Myocyte (in vitro differentiated cells): ENCODE measurements around the gene PRR20E. TPM values are rescaled to one million over a fixed set of nuclear protein-coding genes. Genes with fewer than 3 reads are reported as not detected.
"Not testable (repeated sequence)": the region's sequence is repeated elsewhere in the genome, so short reads cannot be mapped to it uniquely, and the experiment has no call there.

Experiments
- DNase-seq: peaks from one replicate; pipeline ENCODE4 v3.0.0-alpha.2; 2012; ENCODE audit warnings: low read depth
- polyA plus RNA-seq: library from polyadenylated mRNA; unstranded; fragments of >200 nt; gene quantifications from one replicate; pipeline ENCODE4 v1.2.1, GENCODE V29; 2012; ENCODE audit warnings: missing spikeins
- total RNA-seq: library from RNA; depleted of rRNA; stranded (reverse); fragments of >200 nt; gene quantifications from 2 replicates; pipeline ENCODE4 v1.2.3, GENCODE V29; 2014

PRR20E gene
- not detected in 2 replicates for total RNA-seq
- not detected for polyA plus RNA-seq

DNA sequence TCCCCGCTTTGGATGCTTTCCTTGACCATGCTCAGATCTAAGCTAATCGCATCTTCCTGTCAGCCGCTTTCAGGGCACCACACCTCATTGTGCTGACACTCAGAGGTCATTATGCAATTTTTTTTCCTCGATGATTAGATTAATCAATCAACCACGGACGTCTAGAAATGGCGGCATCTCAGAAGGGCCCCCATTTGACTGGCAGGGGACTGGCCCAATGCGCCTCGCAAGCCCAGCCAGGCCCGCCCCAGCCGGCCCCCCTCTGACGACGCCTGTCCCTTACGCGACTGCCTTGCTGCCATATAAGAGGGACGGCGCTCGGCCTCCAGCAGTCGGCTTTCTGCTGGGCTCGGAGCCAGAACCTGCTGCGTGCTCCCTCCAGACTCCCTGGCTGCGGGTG, at the start of gene PRR20E:
Gene PRR20E (plus strand): TSS at position 301 of the 400 bp plus-strand sequence. CDS start 387 bp downstream, outside the sequence.
- DNase-seq = not testable (repeated sequence)

GRCh38 chr13:57123681-57124080, 43.3 kb upstream of the PRR20E start:
- DNase-seq = peak; percentile 64

- no peak for DNase-seq
Observed at GRCh38 chr13:57128909-57129308, 38.1 kb upstream of the PRR20E start.

DNA sequence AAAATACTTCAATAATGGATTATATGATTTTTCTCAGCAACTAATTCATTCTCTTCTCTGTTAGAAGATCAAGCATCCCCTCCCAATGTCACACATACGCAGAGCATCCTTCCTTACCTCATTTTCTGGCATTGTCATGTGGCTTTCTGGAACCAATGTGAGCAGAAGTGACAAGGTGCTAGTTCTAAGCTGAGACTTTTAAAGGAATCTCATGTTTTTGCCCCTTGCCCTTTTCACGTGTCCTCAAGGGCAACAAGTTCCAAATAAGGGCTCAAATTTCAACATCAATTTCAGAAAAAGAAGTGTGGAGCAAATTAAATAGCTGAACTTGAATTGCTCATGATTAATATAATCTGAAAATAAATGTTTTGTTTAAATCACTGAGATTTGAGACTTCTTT, 30.9 kb upstream of the PRR20E start:
- DNase-seq = no peak

- no peak for DNase-seq
Observed at GRCh38 chr13:57137585-57137984, 29.4 kb upstream of the PRR20E start.

DNA sequence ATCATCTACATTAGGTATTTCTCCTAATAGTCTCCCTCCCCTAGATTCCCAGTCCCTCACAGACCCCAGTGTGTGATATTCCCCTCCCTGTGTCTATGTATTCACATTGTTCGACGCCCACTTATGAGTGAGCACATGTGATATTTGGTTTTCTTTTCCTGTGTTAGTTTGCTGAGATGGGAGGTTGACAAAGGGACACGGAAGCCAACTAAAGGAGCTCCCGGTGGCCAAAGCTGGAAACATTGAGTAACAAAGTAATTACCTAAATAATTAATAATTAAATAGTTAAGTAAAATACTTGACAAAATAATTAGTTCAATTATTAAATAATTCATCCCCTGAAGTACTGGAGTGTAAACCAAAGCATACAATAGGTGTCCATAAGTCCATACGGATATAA, 28.0 kb upstream of the PRR20E start:
- no peak for DNase-seq

- DNase-seq = not testable (repeated sequence)
Observed at GRCh38 chr13:57139781-57140180, 27.2 kb upstream of the PRR20E start.

DNA sequence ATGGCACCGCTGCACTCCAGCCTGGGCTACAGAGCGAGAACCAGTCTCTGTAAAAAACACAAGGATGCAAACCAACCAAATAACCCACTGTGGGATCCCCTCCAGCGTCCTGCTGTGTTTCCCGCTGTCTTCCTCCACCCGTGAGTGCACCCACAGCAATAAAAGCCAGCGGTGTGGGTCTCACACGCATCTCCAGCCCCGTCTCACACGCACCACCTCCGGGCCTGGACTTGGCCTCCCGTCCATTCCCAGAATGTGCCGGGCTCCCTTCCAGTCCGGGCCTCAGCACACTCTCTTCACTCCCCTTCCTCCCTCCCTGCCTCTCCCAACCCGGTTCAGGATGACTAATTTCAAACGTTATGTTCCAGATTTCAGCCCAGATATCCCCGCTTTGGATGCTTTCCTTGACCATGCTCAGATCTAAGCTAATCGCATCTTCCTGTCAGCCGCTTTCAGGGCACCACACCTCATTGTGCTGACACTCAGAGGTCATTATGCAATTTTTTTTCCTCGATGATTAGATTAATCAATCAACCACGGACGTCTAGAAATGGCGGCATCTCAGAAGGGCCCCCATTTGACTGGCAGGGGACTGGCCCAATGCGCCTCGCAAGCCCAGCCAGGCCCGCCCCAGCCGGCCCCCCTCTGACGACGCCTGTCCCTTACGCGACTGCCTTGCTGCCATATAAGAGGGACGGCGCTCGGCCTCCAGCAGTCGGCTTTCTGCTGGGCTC, 26.6 kb upstream of the PRR20E start, which contains the start of gene PRR20A:
Gene PRR20A (plus strand): TSS at position 684 of the 734 bp plus-strand sequence. CDS start 387 bp downstream, outside the sequence.
- DNase-seq = not testable (repeated sequence)

- DNase-seq = not testable (repeated sequence)
Observed at GRCh38 chr13:57147188-57147587, 19.8 kb upstream of the PRR20E start, which contains the start of gene PRR20B. Gene PRR20B, plus strand, starts transcription at chr13:57147488. Its CDS starts 387 bp downstream, at chr13:57147875.

GRCh38 chr13:57148106-57148505, 18.9 kb upstream of the PRR20E start:
- not testable (repeated sequence) for DNase-seq

DNA sequence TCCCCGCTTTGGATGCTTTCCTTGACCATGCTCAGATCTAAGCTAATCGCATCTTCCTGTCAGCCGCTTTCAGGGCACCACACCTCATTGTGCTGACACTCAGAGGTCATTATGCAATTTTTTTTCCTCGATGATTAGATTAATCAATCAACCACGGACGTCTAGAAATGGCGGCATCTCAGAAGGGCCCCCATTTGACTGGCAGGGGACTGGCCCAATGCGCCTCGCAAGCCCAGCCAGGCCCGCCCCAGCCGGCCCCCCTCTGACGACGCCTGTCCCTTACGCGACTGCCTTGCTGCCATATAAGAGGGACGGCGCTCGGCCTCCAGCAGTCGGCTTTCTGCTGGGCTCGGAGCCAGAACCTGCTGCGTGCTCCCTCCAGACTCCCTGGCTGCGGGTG, 13.2 kb upstream of the PRR20E start, which contains the start of gene PRR20C:
Gene PRR20C (plus strand): TSS at position 301 of the 400 bp plus-strand sequence. CDS start 387 bp downstream, outside the sequence.
- DNase-seq = not testable (repeated sequence)

- DNase-seq = not testable (repeated sequence)
Observed at GRCh38 chr13:57160332-57160731, 6.7 kb upstream of the PRR20E start, which contains the start of gene PRR20D. Gene PRR20D, plus strand, starts transcription at chr13:57160632. Its CDS starts 387 bp downstream, at chr13:57161019.

DNA sequence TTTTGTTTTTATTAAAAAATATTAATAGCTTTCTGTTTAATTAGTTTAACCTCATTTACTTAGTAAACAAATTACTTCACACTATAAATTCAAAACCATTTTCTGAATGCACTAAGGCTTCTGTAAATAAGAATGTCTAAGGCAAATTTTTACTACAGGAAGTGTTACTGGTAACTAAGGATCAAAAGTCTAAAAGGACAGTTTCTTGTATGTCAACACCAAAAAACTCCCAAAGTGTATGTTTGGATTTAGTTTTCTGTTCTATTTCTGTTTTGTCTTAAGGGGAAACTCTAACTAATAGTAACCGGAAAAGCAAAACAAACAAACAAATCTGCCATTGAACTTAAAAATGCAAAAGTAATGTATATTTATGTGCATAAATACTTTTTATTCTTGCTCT, 24.7 kb downstream of the PRR20E start:
- DNase-seq = no peak

- no peak for DNase-seq
Observed at GRCh38 chr13:57212989-57213388, 46.0 kb downstream of the PRR20E start.

Other genes starting within 250 kb of the PRR20E start
- not detected in 2 replicates for gene PRR20A, start 26.3 kb upstream of the PRR20E start, total RNA-seq
- gene PRR20B, start 19.7 kb upstream of the PRR20E start, total RNA-seq = not detected in 2 replicates
- not detected in 2 replicates for gene PRR20C, start 13.1 kb upstream of the PRR20E start, total RNA-seq
- gene PRR20D, start 6.6 kb upstream of the PRR20E start, total RNA-seq = not detected in 2 replicates